ENCODE measurements around the gene CHST12. TPM values are rescaled to one million over a fixed set of nuclear protein-coding genes. Genes with fewer than 3 reads are reported as not detected.
"Not testable (repeated sequence)": the region's sequence is repeated elsewhere in the genome, so short reads cannot be mapped to it uniquely, and the experiment has no call there.

Gene CHST12
- total RNA-seq, 1 donor from 2014 or later: 22.4 TPM

- Mint-ChIP-seq H3K4me3 (no peak overlapping the region), H3K9me3 (no peaks in the 10 kb centered on the region), H3K27me3 (no peaks in the 10 kb centered on the region), H3K4me1 (ENCODE audit: unreplicated experiment) (no peaks in the 10 kb centered on the region), H3K36me3 (peaks cover 7% of the 10 kb centered on the region), H3K27ac (no peak overlapping the region)
- no peak for DNase-seq (ENCODE audit: extremely low spot score, unreplicated experiment)
- no peak for TF ChIP-seq CTCF (conservative IDR thresholded peaks at IDR 0.05)
Observed at GRCh38 chr7:2383543-2384274, 19.7 kb upstream of the CHST12 start.

GRCh38 chr7:2384354-2385243 is 18.8 kb upstream of the CHST12 start:
- Mint-ChIP-seq H3K27ac (no peak overlapping the region), H3K36me3 (peaks cover 7% of the 10 kb centered on the region), H3K4me1 (ENCODE audit: unreplicated experiment) (peaks cover 3% of the 10 kb centered on the region), H3K4me3 (no peak overlapping the region), H3K9me3 (no peaks in the 10 kb centered on the region), H3K27me3 (no peaks in the 10 kb centered on the region)
- DNase-seq (ENCODE audit: extremely low spot score, unreplicated experiment): no peak
- TF ChIP-seq CTCF (conservative IDR thresholded peaks at IDR 0.05): no peak

- not testable (repeated sequence) for H3K27ac Mint-ChIP-seq; H3K36me3 Mint-ChIP-seq; DNase-seq (ENCODE audit: extremely low spot score, unreplicated experiment); H3K9me3 Mint-ChIP-seq; H3K27me3 Mint-ChIP-seq; H3K4me3 Mint-ChIP-seq
- H3K4me1 Mint-ChIP-seq (ENCODE audit: unreplicated experiment): peaks cover 14% of the 10 kb centered on the region
Observed at GRCh38 chr7:2386122-2386521, 17.3 kb upstream of the CHST12 start.

GRCh38 chr7:2386964-2387669 is 16.3 kb upstream of the CHST12 start:
- H3K9me3 Mint-ChIP-seq: no peaks in the 10 kb centered on the region
- H3K36me3 Mint-ChIP-seq: no peaks in the 10 kb centered on the region
- H3K4me3 Mint-ChIP-seq: no peak overlapping the region
- no peak for TF ChIP-seq CTCF (conservative IDR thresholded peaks at IDR 0.05)
- H3K27me3 Mint-ChIP-seq: no peaks in the 10 kb centered on the region
- H3K27ac Mint-ChIP-seq: no peak overlapping the region
- H3K4me1 Mint-ChIP-seq (ENCODE audit: unreplicated experiment): peaks cover 14% of the 10 kb centered on the region
- no peak for DNase-seq (ENCODE audit: extremely low spot score, unreplicated experiment)

- no peak overlapping the region for H3K27ac Mint-ChIP-seq
Observed at GRCh38 chr7:2387897-2388636, 15.3 kb upstream of the CHST12 start.

More at GRCh38 chr7:2387897-2388636, 15.3 kb upstream of the CHST12 start:
- no peak for TF ChIP-seq CTCF (conservative IDR thresholded peaks at IDR 0.05)
- Mint-ChIP-seq H3K9me3 (no peaks in the 10 kb centered on the region), H3K36me3 (no peaks in the 10 kb centered on the region), H3K4me1 (ENCODE audit: unreplicated experiment) (peaks cover 14% of the 10 kb centered on the region), H3K27me3 (no peaks in the 10 kb centered on the region), H3K4me3 (no peak overlapping the region)
- no peak for DNase-seq (ENCODE audit: extremely low spot score, unreplicated experiment)
